HEK293T (cell line): ENCODE data around the gene CD3G.

Experiments
- ARNT ChIP-seq: fragments of 450-650 bp; IDR thresholded peaks from 2 replicates; pipeline ENCODE4 v1.6.1; 2017; ENCODE audit warnings: mild to moderate bottlenecking
- BHLHE40 ChIP-seq: fragments of 450-650 bp; IDR thresholded peaks from 2 replicates; pipeline ENCODE4 v1.6.1; 2016; ENCODE audit warnings: mild to moderate bottlenecking, moderate library complexity, borderline replicate concordance
- ELF4 ChIP-seq: fragments of 450-650 bp; IDR thresholded peaks from 2 replicates; pipeline ENCODE4 v1.6.1; 2017; ENCODE audit warnings: antibody characterized with exemption
- FOXA1 ChIP-seq: fragments of 450-650 bp; IDR thresholded peaks from 2 replicates; pipeline ENCODE4 v1.6.1; 2016; ENCODE audit warnings: mild to moderate bottlenecking
- FOXK2 ChIP-seq: fragments of 450-650 bp; IDR thresholded peaks from 2 replicates; pipeline ENCODE4 v1.6.1; 2016; ENCODE audit warnings: mild to moderate bottlenecking
- FOXM1 ChIP-seq: fragments of 450-650 bp; IDR thresholded peaks from 2 replicates; pipeline ENCODE4 v1.6.1; 2017; ENCODE audit warnings: mild to moderate bottlenecking, borderline replicate concordance
- HDGF ChIP-seq: fragments of 450-650 bp; IDR thresholded peaks from 2 replicates; pipeline ENCODE4 v1.6.1; 2017; ENCODE audit warnings: antibody characterized with exemption, borderline replicate concordance
- LEF1 ChIP-seq: fragments of 450-650 bp; IDR thresholded peaks from 2 replicates; pipeline ENCODE4 v1.6.1; 2017; ENCODE audit warnings: mild to moderate bottlenecking, borderline replicate concordance
- PKNOX1 ChIP-seq: fragments of 450-650 bp; IDR thresholded peaks from 2 replicates; pipeline ENCODE4 v1.6.1; 2016
- SP1 ChIP-seq: fragments of 450-650 bp; IDR thresholded peaks from 2 replicates; pipeline ENCODE4 v1.6.1; 2017
- SUZ12 ChIP-seq: fragments of 450-650 bp; IDR thresholded peaks from 2 replicates; pipeline ENCODE4 v1.6.1; 2016; ENCODE audit warnings: mild to moderate bottlenecking
- TARDBP ChIP-seq: fragments of 450-650 bp; IDR thresholded peaks from 2 replicates; pipeline ENCODE4 v1.6.1; 2016

DNA sequence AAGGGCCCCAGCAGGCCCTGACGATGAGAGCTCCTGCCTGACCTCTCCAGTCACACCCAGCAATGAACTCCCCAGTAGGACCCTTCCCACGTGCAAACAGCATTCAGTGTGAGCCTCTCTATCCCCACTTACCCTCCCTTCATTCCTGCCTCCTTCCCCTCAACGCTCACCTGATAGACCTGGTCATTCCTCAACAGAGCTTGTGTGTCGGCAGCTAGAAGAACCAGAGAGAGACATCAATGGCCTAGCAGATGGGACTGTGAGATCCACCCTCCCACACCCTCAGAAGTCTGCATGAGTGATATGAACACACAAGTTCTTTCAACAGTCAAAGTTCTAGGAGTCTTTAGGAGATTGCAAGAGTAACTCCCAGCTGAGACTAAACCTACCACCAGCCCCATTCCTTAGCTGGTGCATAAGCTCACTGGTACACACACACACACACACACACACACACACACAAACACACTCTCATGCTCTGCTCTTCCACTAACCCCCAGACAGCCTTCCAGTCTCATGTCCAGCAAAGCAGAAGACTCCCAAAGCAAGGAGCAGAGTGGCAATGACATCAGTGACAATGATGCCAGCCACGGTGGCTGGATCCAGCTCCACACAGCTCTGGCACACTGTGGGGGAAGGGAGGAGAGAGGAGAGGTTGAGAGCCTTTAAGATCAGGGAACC, 4.7 kb upstream of the CD3G start:
- no peak for TF ChIP-seq PKNOX1
- TF ChIP-seq FOXM1, result no peak
- no peak for TF ChIP-seq ELF4
- no peak for TF ChIP-seq FOXA1
- no peak for TF ChIP-seq ARNT
- no peak for TF ChIP-seq BHLHE40
- no peak for TF ChIP-seq SP1
- TF ChIP-seq LEF1, result no peak
- TF ChIP-seq TARDBP, result no peak
- TF ChIP-seq FOXK2, result no peak
- TF ChIP-seq SUZ12, result no peak
- no peak for TF ChIP-seq HDGF
